Esophagus muscularis mucosa (tissue), 4 donors: ENCODE measurements around the gene SIK2. TPM values are rescaled to one million over a fixed set of nuclear protein-coding genes. Genes with fewer than 3 reads are reported as not detected.
A peak's percentile ranks its signal among the peaks of the same experiment; 100 is the strongest.

Experiments
- DNase-seq: peaks from one replicate; pipeline ENCODE4 v3.0.0-alpha.2; 2017; ENCODE audit errors: extremely low spot score
- H3K27ac ChIP-seq, 4 donors: fragments of 200-600 bp; sonication (generic); replicated peaks in 1 of 4; 1 replicate in 3 of 4; 2 replicates in 1 of 4; pipeline ENCODE4 v1.5.1; 2016 to 2019; ENCODE audit warnings: mild to moderate bottlenecking in 1 of 4
- H3K27me3 ChIP-seq, 4 donors: fragments of 200-600 bp; sonication (generic); one replicate each; pipeline versions ENCODE4 v1.5.1 to v1.6.0; 2016 to 2019
- H3K36me3 ChIP-seq, 4 donors: fragments of 200-600 bp; sonication (generic); one replicate each; pipeline ENCODE4 v1.5.1; 2016 to 2019
- H3K4me1 ChIP-seq, 4 donors: fragments of 200-600 bp; sonication (generic); one replicate each; pipeline ENCODE4 v1.5.1; 2016 to 2019
- H3K4me3 ChIP-seq, 4 donors: fragments of 200-600 bp; sonication (generic); 1 replicate in 2 of 4; 2 replicates in 2 of 4; pipeline ENCODE4 v1.5.1; 2016 to 2019; ENCODE audit warnings: mild to moderate bottlenecking in 4 of 4, moderate library complexity in 1 of 4
- H3K9me3 ChIP-seq, 4 donors: fragments of 200-600 bp; sonication (generic); 1 replicate in 3 of 4; 2 replicates in 1 of 4; pipeline ENCODE4 v1.5.1; 2016 to 2019
- EP300 ChIP-seq: sonication (generic); formaldehyde crosslinking; IDR thresholded peaks from one replicate; pipeline ENCODE4 v1.6.1; 2017; ENCODE audit warnings: antibody characterized with exemption
- POLR2A ChIP-seq: fragments of 450-650 bp; IDR thresholded peaks from one replicate; pipeline ENCODE4 v1.6.1; 2017; ENCODE audit warnings: antibody characterized with exemption, moderate library complexity, mild to moderate bottlenecking, low read depth
- POLR2AphosphoS5 ChIP-seq, 2 donors: sonication (generic); formaldehyde crosslinking; IDR thresholded peaks; one replicate each; pipeline ENCODE4 v1.6.1; 2017; ENCODE audit warnings: antibody characterized with exemption in 2 of 2
- WGBS: methylation state at CpG from one replicate; pipeline ENCODE4 v1.1.5; 2018; 5-methylcytosine and 5-hydroxymethylcytosine counted together
- intact Hi-C: fragments of 100-400 bp; cut with DNase I; formaldehyde crosslinking; loops from one replicate; pipeline ENCODE4 v1.15.1; 2023
- total RNA-seq, 4 donors: library from RNA; depleted of rRNA; stranded (reverse); fragments of >200 nt; gene quantifications; one replicate each; pipeline versions ENCODE4 v1.1.0 to v1.2.1, GENCODE V29; 2016
- TF ChIP-seq, protein P1 (sequence below), 3 experiments: fragments of 200-600 bp in 2 of 3; fragments of 450-650 bp in 1 of 3; sonication (generic) in 2 of 3; IDR thresholded peaks; one replicate each; pipeline ENCODE4 v1.5.1; 2017 to 2019; ENCODE audit warnings: antibody characterized with exemption in 3 of 3, mild to moderate bottlenecking in 2 of 3, moderate library complexity in 1 of 3

The SIK2 gene
- total RNA-seq, 4 donors from 2014 or later = 14.5 to 22.1 (median 17.4) TPM

DNA sequence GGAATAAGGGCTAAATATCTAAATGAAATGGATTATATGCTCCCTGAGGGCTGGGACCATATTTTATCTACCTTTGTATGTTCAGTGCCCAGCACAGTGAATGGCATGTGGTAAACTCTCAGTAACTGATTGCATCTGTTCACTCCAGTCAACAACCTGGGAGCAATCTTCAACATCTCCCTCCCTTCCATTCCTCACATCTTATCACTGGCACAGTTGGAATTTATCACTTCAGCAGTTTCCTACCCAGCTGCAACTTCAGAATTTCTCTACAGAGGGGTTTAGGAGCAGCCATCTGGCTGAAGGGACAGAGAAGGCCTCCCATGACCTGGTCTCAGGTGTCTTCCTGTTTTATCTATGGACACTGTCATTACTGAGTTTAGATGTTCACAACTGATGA is 9.8 kb upstream of the SIK2 start:
- H3K4me3 ChIP-seq = no peak overlapping the region
- no peaks in the 10 kb centered on the region for H3K9me3 ChIP-seq
- intact Hi-C loops = no loop called here
- H3K27me3 ChIP-seq = no peaks in the 10 kb centered on the region
- peaks cover 0 to 19% (median 13%) of the 10 kb centered on the region in 4 donors for H3K4me1 ChIP-seq
- H3K27ac ChIP-seq = no peak overlapping the region
- no peak for DNase-seq
- TF ChIP-seq, protein P1, sequence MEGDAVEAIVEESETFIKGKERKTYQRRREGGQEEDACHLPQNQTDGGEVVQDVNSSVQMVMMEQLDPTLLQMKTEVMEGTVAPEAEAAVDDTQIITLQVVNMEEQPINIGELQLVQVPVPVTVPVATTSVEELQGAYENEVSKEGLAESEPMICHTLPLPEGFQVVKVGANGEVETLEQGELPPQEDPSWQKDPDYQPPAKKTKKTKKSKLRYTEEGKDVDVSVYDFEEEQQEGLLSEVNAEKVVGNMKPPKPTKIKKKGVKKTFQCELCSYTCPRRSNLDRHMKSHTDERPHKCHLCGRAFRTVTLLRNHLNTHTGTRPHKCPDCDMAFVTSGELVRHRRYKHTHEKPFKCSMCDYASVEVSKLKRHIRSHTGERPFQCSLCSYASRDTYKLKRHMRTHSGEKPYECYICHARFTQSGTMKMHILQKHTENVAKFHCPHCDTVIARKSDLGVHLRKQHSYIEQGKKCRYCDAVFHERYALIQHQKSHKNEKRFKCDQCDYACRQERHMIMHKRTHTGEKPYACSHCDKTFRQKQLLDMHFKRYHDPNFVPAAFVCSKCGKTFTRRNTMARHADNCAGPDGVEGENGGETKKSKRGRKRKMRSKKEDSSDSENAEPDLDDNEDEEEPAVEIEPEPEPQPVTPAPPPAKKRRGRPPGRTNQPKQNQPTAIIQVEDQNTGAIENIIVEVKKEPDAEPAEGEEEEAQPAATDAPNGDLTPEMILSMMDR (IDR thresholded peaks at IDR 0.05) = no peak
- TF ChIP-seq POLR2A (no peak), EP300 (no peak), POLR2AphosphoS5 (IDR thresholded peaks at IDR 0.05) (no peak)
- no peaks in the 10 kb centered on the region for H3K36me3 ChIP-seq

DNA sequence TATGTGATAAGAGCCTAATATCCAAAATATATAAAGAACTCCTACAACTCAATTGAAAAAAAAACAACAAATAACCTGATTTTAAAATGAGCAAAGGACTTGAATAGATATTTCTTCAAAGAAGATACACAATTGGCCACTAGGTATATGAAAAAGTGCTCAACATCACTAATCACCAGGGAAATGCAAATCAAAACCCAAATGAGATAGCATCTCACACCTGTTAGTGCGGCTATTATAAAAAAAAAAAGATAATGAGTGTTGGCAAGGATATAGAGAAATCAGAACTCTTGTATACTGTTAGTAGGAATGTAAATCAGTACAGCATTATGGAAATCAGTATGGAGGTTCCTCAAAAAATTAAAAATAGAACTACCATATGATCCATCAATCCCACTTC is 5.9 kb upstream of the SIK2 start:
- Histone ChIP-seq H3K9me3 (no peaks in the 10 kb centered on the region), H3K4me1 (peaks cover 0 to 11% (median 3%) of the 10 kb centered on the region in 4 donors), H3K27ac (no peak overlapping the region), H3K4me3 (no peak overlapping the region), H3K27me3 (no peaks in the 10 kb centered on the region), H3K36me3 (no peaks in the 10 kb centered on the region)
- no peak for DNase-seq
- TF ChIP-seq POLR2AphosphoS5 (IDR thresholded peaks at IDR 0.05) (no peak), EP300 (no peak), POLR2A (no peak)
- WGBS = 92% methylated on average over 1 of the region's 1 CpG
- intact Hi-C loops = no loop called here

DNA sequence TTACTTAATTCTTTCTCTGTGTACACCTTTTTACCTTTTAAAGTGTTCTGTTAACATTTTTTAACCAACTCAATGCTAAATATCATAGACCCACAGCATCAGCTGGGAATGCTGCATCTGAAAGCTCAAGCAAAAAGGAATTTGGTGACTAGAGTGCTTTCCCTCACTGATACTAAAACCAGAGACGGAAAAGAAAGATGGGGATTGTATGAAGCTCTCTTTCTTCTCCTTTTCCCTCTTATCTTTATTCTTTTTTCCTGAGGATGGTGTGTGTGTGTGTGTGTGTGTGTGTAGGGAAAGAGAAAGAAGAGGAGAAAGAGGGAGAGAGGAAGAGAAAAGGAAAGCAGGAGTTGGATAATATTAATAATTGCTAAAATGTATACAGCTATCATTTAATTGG is 4.1 kb upstream of the SIK2 start:
- Histone ChIP-seq H3K4me3 (no peak overlapping the region), H3K27ac (no peak overlapping the region), H3K4me1 (peaks cover 3 to 18% (median 8%) of the 10 kb centered on the region in 4 donors), H3K9me3 (no peaks in the 10 kb centered on the region), H3K27me3 (no peaks in the 10 kb centered on the region), H3K36me3 (no peaks in the 10 kb centered on the region)
- intact Hi-C loops = no loop called here
- WGBS = 52% methylated on average over 1 of the region's 1 CpG
- TF ChIP-seq POLR2A (no peak), POLR2AphosphoS5 (IDR thresholded peaks at IDR 0.05) (no peak), EP300 (no peak)
- TF ChIP-seq, protein P1 (IDR thresholded peaks at IDR 0.05) = no peak
- no peak for DNase-seq

DNA sequence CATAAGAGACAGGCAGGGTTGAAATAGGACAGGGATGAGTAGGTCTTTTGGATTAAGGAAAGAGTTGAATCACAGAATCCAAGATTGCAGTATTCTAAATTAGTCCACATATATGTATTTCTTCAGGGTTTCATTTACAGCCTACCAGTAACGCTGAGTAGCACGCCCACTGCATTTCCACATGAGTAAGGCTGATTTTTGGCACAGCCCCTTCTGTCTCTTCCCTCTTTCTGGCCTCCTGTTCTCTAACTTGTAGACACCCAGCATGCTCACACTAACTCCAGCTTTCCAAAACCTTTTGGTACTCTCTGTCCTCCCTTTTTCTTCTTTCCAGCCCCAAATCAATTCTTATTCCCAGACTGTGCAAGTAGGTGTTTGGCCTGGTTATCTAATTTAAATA is 3.7 kb upstream of the SIK2 start:
- no peaks in the 10 kb centered on the region for H3K27me3 ChIP-seq
- H3K36me3 ChIP-seq = no peaks in the 10 kb centered on the region
- H3K4me3 ChIP-seq = no peak overlapping the region
- H3K9me3 ChIP-seq = no peaks in the 10 kb centered on the region
- H3K4me1 ChIP-seq = peaks cover 6 to 23% (median 11%) of the 10 kb centered on the region in 4 donors
- TF ChIP-seq, protein P1 (IDR thresholded peaks at IDR 0.05) = no peak
- TF ChIP-seq EP300 = no peak
- no peak for TF ChIP-seq POLR2AphosphoS5 (IDR thresholded peaks at IDR 0.05)
- no peak for TF ChIP-seq POLR2A
- H3K27ac ChIP-seq = no peak overlapping the region
- WGBS = 49% methylated on average over 2 of the region's 2 CpGs
- intact Hi-C loops = no loop called here
- no peak for DNase-seq

DNA sequence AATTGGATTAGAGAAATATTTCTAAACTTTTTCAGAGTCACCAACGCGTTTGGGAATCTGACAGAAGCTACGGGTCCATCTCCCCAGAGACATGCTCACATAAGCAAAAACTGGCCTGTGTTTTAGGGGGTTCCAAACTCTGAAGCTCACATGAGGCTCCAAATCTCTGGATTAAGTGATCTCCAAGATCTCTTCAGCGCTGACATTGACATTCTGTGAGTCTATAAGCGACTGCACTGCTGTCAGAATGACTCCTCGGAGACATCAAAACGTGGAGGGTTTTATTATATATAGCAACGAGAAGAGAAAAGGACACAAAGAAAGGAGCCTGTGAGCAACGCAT is 642 bp upstream of the SIK2 start:
- H3K9me3 ChIP-seq = no peaks in the 10 kb centered on the region
- H3K27me3 ChIP-seq = no peaks in the 10 kb centered on the region
- DNase-seq = no peak
- WGBS = 22% methylated on average over 9 of the region's 9 CpGs
- TF ChIP-seq POLR2AphosphoS5 (IDR thresholded peaks at IDR 0.05) = no peak
- no peak for TF ChIP-seq EP300
- TF ChIP-seq POLR2A = no peak
- TF ChIP-seq, protein P1 (IDR thresholded peaks at IDR 0.05) = no peak
- peak overlapping the region; percentile 77 to 94 (median 88) for H3K4me3 ChIP-seq
- H3K4me1 ChIP-seq = peaks cover 15 to 51% (median 41%) of the 10 kb centered on the region in 4 donors
- H3K36me3 ChIP-seq = no peaks in the 10 kb centered on the region
- H3K27ac ChIP-seq = peak overlapping the region; percentile 92 to 99 (median 97)
- intact Hi-C loops = loop anchor here (1.0 to 5.0 kb wide), 2 partner anchors 176 to 241 kb away; no protein-coding TSS in a partner anchor
